GM19397 (cell line): ENCODE results near the gene SUN5.
"Not testable (repeated sequence)": the region's sequence is repeated elsewhere in the genome, so short reads cannot be mapped to it uniquely, and the experiment has no call there.

ENCODE experiments used
- ATAC-seq: cut with Tn5 transposase; IDR thresholded peaks from one replicate; pipeline ENCODE4 v1.9.1; 2021; ENCODE audit warnings: mild to moderate bottlenecking, moderate library complexity; ENCODE audit not compliant: unreplicated experiment

Gene SUN5

DNA sequence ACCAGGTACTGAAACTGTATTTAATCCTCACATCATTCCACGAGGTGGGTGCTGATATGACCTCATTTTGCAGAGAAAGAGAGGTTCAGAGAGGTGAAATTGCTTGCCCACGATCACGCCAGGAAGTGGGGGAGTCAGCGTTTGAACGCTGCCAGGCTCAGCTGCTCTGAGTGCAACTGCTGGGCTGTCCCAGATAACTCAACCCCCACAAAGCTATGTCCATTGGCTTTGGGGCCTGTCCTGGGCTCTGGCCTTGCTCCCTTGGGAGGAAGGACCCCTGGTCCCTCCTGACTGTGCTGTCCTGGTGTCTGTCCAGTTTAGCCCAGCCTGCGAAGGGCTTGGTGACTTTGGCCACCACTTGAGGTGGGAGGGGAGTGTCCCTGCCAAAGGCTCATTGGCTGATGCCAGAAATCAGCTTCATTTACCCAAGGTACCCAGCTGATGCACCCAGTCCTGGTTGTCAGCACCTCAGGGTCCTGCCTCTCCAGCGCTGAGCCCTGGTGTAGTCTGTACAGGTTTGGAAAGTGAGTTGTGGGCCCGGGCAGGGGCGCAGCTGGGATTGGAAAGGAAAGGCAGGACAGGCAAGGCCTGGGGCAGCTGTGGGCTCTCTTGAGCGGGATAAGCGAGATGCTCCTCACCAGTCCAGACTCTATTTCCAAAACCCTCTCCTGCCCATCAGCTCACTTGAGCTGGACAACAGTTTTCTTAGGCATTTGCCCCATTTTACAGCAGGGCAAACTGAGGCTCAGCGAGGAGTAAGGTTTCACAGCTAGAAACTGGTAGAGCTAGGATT, 38.5 kb downstream of the SUN5 start:
- no peak for ATAC-seq

DNA sequence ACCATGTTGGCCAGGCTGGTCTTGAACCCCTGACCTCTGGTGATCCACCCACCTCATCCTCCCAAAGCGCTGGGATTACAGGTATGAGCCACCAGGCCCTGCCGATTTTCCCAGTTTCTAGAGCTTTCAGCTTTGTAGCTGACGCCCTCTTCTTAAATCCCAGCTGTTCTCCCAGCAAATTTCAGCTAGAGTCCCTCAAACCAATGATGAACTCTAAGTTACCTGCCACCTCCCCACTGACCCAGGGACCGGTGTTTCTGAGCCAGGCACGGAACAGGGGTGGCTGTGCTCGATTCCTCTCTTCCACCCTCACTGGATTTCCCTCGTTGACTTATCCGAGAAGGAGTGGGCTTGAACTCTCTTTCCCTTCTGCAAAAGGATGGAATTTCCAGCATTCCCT, 39.1 kb downstream of the SUN5 start:
- no peak for ATAC-seq

DNA sequence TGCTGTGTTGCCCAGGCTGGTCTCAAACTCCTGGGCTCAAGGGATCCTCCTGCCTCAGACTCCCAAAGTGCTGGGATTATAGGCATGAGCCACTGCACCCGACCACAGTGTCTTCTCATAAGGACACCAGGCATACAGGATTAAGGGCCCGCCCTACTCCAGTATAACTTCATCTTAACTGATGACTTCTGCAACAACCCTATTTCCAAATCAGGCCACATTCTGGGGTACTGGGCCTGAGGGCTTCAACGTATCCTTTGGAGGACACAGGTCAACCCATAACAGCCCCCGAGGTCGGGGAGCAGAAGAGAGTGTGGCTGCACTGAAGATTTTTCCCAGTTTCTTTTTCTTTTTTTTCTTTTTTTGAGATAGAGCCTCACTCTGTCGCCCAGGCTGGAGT, 39.7 kb downstream of the SUN5 start:
- ATAC-seq = no peak

DNA sequence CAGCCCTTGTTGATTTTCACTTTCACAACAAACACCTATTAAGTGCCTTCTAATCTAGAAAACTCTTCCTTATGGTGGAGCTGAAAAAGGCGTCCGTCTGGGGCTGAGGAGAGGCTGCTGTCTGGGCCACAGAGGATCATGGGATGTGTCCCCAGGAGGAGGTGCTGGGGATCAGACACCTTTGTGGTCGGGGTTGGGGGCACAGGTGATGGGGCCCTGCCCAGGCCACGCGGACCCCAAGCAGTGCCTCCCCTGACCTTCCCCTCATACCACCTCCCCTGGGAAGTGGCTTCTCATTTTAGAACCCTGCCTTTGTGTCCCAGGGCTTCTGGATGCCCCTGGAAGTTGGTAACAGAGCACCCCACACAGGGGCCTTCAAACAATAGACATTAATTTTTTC, 41.1 kb downstream of the SUN5 start:
- no peak for ATAC-seq

DNA sequence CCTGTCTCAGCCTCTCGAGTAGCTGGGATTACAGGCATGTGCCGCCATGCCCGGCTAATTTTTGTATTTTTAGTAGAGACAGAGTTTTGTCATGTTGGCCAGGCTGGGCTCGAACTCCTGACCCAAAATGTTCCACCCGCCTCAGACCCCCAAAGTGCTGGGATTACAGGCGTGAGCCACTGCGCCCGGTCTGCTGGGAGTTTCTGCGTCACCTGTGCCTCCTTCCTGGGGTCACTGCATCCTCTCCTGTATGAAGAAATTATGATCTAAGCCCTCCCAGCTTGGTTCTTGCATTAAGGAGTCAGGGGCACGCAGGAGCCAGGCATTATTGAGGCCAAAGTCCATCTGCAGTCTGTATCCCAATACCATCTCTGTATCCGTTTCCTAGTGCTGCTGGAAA, 41.6 kb downstream of the SUN5 start:
- ATAC-seq = not testable (repeated sequence)

DNA sequence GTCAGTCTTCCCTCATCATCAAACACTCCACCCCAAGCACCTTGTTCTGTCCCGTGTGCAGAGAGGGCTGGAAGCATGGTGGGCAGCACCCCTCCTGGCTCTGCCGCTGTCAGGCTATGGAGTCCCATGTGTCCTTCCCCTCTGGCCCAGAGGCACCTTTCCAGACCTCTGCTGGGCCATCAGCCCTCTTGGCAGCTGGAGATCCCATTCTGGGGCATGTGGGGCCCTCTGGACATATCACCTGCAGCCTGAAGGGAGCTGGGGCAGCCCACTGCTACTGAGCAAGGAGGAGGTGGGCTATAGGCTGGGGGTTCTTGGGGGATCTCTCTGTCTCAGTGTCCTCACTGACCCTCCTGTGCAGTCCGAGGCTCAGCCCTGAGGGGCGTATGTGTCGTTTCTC, 42.2 kb downstream of the SUN5 start:
- no peak for ATAC-seq

DNA sequence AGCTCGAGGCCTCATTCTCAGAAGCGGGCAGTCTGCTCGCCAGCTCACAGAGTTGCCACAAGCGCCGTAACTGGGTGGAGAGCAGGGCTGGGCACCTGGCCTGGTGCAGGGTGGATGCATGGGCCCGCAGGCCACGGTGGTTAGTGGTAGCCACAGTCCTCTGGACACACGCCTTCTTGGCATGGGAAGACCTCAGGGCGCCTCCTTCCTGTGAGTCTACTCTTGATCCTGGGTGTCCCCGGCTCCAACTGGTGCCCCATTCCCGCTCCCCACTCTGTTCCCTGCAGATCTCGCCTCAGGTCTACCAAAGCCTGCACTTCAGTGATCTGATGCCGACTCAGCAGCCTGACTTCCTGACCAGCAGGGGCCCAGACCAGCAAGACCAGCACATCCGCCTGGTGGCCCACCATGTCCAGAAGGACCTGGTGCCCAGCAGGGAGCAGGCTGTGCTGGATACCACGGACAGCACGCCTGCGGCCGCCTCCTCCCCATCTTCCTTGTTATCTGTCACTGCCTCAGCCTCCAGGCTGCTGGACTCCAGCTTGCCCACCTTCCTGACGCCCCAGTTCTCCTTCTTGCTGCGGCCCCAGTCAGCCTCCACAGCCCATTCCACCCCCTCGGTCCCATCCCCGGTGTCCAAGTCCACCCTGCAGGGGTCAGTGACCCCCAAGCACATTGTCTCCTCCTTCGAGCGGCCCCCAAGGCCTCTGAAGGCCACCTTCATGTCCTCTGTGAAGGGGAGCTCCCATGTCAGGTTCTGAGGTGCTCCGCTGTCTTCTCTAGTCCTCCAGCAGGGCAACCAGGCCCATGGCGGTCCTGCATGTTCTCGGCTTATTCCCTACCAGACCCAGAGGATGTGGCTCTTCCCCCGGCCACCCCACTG, 43.1 kb downstream of the SUN5 start:
- no peak for ATAC-seq

DNA sequence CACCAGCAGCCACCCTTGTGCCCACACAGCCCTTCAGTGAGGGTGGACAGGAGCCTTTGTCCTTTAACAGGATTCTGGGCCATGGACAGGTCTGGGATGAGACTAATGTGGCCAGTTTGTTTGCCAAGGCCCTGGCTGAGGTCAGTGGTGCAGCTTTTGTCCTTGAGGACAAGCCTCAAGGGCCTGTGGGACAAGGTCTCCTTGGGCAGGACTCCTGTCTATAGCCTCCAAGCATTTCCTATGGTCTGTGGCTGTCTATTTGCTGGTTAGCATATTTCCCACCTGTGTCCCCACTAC, 44.1 kb downstream of the SUN5 start:
- no peak for ATAC-seq

DNA sequence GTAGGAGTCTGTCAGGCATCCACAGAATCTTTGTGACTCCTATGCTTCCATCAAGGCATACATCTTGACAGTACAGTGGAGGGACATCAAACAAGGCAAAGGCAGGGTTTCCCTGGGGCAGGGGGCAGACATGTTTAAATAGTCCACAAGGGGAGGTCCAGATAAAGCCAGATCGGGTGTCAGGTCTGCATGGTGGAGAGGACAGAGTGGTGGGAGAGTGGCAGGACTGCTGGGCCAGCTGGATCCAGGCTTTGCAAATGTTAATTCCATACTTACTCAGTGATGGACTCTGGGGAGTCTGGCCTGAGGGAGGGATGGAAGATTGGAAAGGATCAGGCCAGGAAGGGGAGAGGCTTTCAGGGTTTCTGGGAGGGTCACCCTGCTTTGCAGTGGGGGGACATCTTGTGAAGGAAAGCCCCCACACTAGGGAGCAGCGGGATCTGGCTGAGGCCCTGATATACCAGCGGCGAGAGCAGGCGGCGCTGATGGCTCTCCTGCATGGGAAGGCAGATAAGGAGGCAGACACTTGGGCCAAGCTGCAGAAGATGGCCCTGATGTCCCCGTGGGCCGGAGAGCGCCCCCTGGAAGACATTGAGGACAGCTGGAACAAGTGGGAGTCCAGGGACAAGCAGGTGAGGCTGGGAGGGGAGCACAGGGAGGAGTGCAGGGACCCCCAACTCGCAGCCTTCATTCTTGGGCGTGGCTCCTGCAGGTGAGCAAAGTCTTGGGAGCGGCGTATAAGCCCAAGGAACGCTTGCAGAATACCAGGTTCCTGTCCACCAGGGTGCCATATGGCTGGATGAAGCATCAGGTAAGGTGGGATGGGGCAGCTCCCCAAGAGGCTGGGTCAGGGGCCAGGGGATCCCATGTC, 44.6 kb downstream of the SUN5 start:
- ATAC-seq = no peak

DNA sequence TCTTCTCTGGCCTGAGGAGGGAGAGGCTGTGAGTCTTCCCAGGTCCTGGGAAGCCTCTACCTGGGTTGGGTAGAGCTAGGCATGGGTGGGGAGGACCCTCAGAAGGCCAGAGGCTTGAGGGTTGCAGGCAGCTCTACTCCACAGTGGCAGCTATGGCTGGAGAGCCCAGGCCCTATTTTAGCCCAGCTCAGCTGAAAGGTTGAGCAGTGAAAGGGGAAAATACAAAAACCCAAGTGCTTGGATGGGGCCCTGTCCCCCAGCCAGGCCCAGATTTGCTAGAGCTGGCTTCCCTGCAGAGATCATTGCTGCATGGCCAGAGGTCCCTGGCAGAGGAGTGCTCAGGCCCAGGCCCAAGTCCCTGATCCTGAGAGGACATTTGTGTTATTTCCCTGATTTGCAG, 45.7 kb downstream of the SUN5 start:
- ATAC-seq = no peak

DNA sequence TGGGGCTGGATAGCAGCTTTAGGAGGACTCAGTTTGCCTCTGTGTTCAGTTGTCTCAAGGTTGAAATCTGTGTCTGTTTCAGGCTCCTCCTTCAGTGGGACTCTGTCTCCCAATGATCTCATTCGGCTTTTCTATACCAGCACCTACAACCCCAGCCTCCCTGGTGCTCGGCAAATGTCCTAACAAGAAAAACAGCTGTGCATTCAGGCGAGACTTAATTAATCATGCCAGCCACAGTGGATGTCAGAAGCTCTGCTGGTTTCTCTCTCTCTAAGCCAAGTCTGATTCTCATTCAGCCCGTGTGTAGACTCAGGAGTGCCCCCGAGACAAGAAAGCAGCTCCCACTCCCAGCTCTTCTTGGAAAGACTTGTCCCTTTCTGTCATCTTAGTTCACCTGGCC, 46.8 kb downstream of the SUN5 start:
- no peak for ATAC-seq

DNA sequence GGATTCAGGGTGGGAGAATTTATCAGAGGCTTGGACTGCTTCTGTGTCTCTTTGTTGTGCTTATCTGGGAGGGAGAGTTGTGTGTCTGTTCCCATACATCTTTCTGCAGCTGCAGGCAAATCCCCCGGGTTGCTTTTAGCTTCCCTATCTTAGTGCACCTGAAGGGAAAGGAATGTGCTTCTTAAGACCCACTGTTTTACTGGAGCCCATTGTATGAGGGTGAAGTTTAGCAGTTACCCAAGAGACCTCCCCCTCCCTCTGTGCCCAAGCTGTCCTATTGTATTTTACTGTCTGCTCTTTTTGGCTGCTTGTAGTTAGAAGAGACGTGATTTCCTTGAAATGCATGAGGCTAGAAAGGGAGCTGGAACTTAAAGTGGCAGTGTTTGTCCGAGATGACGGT, 53.7 kb downstream of the SUN5 start:
- not testable (repeated sequence) for ATAC-seq

DNA sequence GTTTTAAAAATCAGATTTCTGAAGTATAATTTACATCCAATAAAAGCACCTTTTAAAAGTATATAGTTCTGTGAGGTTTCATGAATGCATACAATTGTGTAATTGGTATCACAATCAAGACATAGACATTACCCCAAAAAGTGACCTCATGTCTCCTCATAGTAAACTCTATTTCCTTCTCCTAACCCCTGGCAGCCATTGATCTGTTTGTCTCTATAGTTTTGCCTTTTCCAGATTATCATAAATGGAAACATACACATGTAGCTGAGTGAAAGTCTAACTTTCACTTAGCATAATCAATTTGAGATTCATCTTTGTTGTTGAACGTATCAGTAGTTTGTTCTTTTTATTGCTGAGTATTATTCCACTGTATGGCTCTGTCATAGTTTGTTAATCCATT, 57.6 kb downstream of the SUN5 start:
- ATAC-seq = no peak

DNA sequence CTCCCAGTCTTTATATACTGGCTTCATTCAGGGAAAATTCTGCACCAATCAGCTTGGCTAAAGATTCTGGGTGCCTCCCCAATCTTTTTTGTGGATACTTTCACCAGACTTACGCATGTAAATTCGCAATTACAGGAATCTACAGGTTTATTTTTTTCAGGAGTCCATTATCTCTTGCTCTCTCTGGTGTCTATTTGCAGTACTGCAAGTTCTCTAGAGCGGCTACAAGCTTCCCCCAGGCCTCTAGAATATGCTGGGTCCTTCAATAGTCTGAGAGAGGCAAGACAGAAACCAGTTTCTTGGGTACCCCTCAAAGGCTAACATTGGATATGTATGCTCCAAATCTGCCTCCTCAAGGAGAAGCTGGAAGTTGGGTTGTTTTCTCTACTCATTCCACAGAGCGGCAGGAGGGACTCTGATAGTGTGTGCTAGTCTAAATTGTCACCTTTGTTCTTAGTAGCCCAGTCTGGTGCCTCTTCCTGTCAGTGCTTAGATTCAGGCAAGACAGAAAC, 58.5 kb downstream of the SUN5 start:
- no peak for ATAC-seq

DNA sequence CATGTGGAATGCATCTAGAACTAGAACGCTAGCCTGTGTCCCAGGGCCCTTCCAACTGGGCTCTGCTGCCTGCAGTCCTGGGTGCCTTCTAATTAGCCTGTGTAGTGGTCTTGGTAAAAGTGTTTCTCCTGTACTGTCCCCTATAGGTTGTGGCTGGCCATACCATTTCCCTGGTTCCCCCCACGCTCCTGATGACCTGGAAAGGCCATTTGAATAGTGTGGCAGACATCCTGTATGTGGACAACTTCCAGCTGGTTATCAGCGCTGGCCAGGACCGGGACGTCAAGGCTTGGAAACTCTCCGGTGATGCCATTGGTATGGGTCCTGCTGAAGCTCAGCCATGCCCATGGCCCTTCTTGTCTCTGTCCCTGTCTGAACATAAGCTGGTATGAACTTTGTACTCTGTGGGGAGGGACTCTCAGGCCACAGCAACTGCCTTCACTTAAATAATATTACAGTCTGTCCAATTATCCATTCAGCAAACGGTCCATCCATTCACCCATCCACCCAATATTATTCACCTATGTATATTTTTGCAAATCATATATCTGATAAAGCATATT, 60.7 kb downstream of the SUN5 start:
- no peak for ATAC-seq

DNA sequence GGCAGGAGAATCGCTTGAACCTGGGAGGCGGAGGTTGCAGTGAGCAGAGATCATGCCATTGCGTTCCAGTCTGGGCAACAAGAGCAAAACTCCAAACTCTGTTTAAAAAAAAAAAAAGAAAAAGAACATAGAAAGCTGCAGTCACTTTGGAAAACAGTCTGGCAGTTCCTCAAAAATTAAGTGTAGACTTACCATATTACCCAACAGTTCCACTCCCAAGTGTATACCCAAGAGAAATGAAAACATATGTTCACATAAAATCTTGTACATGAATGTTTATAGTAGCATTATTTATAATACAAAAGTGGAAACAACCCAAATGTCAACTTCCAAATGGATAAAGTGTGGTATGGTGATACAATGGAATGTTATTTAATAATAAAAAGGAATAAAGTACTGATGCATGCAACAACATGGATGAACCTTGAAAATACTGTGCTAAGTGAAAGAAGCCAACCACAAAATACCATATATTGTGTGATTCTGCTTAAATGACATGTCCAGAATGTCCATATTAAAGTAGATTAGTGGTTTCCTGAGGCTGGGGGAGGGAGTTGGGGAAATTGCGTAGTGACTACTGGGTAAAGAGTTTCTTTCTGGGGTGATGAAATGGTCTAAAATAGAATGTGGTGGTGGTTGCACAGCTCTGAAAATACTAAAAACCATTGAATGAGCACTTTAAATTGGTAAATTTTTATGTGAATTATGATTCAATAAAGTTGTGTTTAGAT, 62.9 kb downstream of the SUN5 start:
- no peak for ATAC-seq

DNA sequence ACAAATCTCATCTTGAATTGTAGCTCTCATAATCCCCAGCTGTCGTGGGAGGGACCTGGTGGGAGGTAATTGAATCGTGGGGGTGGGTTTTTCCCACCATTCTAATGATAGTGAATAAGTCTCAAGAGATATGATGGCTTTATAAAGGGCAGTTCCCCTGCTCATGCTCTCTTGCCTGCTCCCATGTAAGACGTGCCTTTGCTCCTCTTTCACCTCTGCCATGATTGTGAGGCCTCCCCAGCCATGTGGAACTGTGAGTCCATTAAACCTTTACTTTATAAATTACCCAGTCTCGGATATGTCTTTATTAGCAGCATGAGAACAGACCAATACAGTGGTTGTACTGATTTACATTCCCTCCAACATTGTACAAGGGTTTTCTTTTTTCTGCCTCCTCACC, 69.7 kb downstream of the SUN5 start:
- ATAC-seq = no peak
